Skeletal muscle satellite cell (primary cell): Measurements from ENCODE around the gene HPX.

Source experiments
- H3K27me3 ChIP-seq: 2 replicates; pipeline ENCODE4 v1.7.0; 2013; ENCODE audit warnings: low read length; ENCODE audit not compliant: control insufficient read depth, insufficient read depth
- H3K36me3 ChIP-seq: 2 replicates; pipeline ENCODE4 v1.7.0; 2013; ENCODE audit warnings: mild to moderate bottlenecking, control low read depth, low read length; ENCODE audit not compliant: insufficient read depth
- H3K4me1 ChIP-seq: 2 replicates; pipeline ENCODE4 v1.7.0; 2013; ENCODE audit warnings: low read length; ENCODE audit not compliant: control insufficient read depth, insufficient read depth
- H3K4me2 ChIP-seq: 2 replicates; pipeline ENCODE4 v1.7.0; 2013; ENCODE audit warnings: mild to moderate bottlenecking, low read length
- H3K4me3 ChIP-seq: 2 replicates; pipeline ENCODE4 v1.7.0; 2013; ENCODE audit warnings: low read length
- H3K9ac ChIP-seq: 2 replicates; pipeline ENCODE4 v1.7.0; 2013; ENCODE audit warnings: mild to moderate bottlenecking, low read depth, low read length, moderate library complexity
- H3K9me3 ChIP-seq: replicated peaks from 2 replicates; pipeline ENCODE4 v1.7.0; 2013; ENCODE audit warnings: mild to moderate bottlenecking, control low read depth, low read length

HPX gene

DNA sequence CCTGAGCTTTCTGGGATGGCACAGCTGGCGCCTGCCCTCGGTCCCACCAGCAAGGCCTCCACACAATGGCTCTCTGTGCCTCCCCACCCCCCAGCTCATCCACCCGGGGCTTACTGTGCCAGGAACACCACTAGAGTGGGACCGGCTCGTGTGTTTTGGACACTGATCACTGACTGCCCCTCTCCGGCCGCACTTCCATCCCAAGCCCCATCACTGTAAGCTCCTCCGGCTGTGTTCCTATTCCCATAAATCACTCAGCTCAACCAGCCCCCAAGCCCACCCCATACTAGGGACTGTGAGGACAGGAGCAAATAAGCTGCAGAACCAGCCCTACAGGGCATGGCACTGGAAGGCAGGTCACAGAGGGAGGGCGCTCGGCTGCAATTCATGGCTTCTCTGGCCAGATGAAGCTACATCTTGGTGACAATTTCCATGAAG is 29.2 kb downstream of the HPX start:
- Histone ChIP-seq H3K4me2 (no peak overlapping the region), H3K9ac (no peak overlapping the region), H3K27me3 (no peaks in the 10 kb centered on the region), H3K4me1 (no peaks in the 10 kb centered on the region), H3K4me3 (no peak overlapping the region), H3K9me3 (no peaks in the 10 kb centered on the region), H3K36me3 (no peaks in the 10 kb centered on the region)

DNA sequence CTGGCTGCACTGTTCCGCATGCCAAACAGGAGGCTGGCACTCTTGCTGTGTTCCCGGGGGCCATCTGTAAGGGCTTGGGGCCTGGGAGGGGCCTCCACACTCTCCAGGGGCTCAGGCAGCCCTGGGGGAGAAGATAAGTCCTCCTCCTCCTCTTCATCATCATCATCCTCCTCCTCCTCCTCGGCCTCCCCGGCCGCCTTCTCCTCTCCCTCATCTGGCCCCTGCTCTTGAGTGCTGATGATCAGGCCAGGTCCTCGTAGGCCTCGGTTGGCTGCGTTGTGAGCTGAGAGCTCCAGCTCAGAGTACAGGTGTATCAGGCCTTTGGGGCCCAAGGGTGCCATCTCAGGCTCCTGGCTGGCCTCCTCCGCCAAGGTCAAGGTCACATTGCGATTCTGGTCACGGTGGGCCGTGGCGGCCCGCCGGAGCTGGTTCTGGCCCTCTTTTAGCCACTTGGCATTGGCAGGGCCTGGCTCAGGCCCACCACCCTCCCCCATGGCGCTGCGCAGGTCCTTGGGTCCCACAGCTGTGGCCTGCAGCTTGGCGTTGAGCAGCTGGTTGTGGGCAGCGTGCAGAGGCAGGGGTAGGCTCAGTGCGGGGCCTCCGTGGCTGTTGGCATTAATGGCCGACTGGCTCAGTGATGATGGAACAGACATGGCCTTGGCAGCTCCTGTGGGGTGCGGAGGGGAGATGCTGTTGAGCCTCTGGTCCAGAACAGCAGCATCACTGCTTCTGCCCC is 29.9 kb downstream of the HPX start:
- no peak overlapping the region for H3K9ac ChIP-seq
- no peaks in the 10 kb centered on the region for H3K4me1 ChIP-seq
- H3K9me3 ChIP-seq = no peaks in the 10 kb centered on the region
- no peaks in the 10 kb centered on the region for H3K27me3 ChIP-seq
- no peak overlapping the region for H3K4me3 ChIP-seq
- H3K36me3 ChIP-seq = no peaks in the 10 kb centered on the region
- H3K4me2 ChIP-seq = no peak overlapping the region

DNA sequence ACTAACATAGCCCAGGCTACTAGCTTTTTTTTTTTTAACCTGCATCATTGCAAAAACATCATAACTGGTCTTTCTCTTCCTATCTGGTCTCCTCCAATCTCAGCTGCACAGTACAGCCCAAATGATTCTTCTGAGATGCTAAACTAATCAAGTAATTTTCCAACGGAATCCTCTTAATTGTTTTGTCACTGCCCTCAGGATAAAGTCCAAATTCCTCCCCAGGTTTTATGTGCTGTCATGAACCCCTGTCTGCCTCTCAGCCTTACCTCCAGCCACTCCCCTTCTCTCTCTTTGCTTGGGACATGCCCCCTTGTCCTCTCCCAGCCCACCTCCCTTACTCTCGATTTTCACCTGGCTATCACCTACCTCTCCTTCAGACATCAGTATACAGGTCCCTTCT is 34.4 kb downstream of the HPX start:
- H3K4me1 ChIP-seq = peaks cover 4% of the 10 kb centered on the region
- no peak overlapping the region for H3K9ac ChIP-seq
- H3K4me3 ChIP-seq = no peak overlapping the region
- H3K9me3 ChIP-seq = no peaks in the 10 kb centered on the region
- no peaks in the 10 kb centered on the region for H3K27me3 ChIP-seq
- H3K36me3 ChIP-seq = no peaks in the 10 kb centered on the region
- no peak overlapping the region for H3K4me2 ChIP-seq

DNA sequence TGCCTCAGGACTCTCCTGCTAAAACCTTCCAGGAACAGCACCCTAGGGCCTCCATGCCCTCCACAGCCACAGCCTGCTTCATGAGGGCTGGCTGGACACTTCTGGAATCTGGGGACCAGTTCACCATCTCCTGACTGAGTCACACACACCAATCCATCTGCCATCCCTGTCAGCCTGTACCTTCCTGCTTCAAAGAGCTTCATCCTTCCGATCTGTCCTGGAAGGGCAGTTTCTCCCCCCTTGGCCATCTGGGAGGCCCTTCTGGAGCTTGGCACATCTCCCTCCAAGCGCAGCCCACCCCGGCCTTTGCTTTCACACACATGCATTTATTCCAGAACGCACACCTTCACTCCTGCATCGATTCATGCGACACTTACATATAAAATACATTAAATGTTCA is 34.9 kb downstream of the HPX start:
- H3K9me3 ChIP-seq = no peaks in the 10 kb centered on the region
- no peaks in the 10 kb centered on the region for H3K27me3 ChIP-seq
- no peaks in the 10 kb centered on the region for H3K36me3 ChIP-seq
- no peak overlapping the region for H3K4me2 ChIP-seq
- H3K4me1 ChIP-seq = peaks cover 4% of the 10 kb centered on the region
- no peak overlapping the region for H3K4me3 ChIP-seq
- no peak overlapping the region for H3K9ac ChIP-seq

DNA sequence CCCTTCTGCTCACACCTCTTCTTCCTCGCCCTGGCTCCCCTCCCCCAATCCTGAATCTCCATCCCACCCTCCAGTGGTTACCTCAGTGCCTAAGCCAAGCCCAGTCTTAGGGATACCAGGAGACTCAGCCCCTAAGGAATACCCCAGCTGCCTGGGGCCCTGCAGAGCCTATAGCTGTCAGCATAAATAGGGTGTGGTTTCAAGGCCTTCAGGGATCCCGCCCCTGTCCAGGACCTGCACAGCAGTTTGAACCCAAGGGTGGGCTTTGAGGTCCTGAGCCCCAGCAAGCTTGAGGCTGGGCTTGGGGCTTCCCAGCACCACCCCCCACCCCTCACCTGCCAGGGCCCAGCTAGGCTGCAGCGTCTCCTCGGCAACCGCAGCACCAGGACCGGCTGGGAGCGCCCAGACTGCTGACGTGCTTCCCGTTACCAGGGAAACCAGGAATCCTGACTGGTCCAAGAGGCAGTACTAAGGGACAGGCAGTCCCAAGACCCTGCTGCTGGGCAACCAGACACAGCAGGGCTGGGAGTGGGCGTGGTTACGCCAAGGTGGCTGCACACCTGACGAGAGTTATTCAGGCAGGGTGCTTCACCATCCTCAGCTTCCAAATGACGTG is 35.6 kb downstream of the HPX start:
- no peak overlapping the region for H3K4me2 ChIP-seq
- H3K9me3 ChIP-seq = no peaks in the 10 kb centered on the region
- no peak overlapping the region for H3K4me3 ChIP-seq
- H3K27me3 ChIP-seq = no peaks in the 10 kb centered on the region
- no peak overlapping the region for H3K9ac ChIP-seq
- H3K4me1 ChIP-seq = peaks cover 4% of the 10 kb centered on the region
- H3K36me3 ChIP-seq = no peaks in the 10 kb centered on the region

DNA sequence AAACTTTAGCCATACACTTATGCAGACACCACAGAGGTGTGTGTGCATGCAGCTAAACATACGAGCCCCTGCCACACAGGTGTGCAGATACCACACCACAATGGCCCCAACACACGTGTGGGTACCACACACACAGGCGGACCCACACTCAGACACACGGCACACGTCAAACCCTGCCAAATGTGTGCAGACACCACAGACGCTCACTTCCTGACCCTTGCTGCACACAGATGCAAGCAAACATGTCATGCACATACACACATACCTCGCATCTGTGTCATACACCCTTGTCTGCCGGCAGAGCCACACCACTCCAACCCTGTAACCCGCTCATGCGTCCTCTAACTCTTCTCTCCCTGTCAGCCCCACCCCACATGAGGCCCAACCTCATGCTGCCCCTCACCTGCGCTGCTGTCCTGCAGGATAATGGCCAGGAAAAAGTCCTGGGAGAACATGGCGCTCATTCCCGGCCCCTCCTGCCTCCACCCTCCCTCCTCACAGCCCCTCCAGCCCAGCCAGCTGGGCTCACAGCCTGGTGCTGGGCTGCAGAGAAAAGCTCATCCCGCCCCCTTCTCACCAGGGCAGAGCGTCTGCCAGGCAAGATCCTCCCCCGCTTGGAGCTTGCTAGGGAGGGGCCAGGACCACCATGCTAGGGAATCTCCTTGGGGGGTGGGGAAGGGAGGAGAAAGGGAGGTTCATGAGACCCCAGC is 36.3 kb downstream of the HPX start:
- Histone ChIP-seq H3K4me2 (no peak overlapping the region), H3K4me3 (no peak overlapping the region), H3K27me3 (no peaks in the 10 kb centered on the region), H3K9ac (no peak overlapping the region), H3K36me3 (no peaks in the 10 kb centered on the region), H3K4me1 (peaks cover 4% of the 10 kb centered on the region), H3K9me3 (no peaks in the 10 kb centered on the region)

DNA sequence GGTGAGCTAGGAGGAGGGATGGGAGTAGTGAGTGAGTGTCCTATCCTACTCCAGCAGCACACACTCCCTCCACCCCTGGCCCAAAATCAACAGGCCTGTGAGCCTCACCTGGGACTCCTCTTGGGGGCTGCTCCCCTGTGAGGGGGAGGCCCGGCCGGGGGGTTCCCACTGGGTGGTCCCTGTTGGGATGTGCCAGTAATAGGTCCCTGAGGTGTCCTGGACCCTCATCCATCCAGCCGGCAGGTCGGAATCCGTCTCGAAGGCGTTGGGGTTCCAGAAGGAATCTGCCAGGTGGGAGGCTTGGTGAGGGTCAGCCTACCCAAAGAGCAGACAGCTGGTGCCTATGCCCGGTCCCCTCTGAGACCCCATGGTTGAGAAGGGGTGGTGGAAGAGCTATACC is 37.2 kb downstream of the HPX start:
- no peak overlapping the region for H3K9ac ChIP-seq
- H3K36me3 ChIP-seq = no peaks in the 10 kb centered on the region
- no peak overlapping the region for H3K4me3 ChIP-seq
- H3K9me3 ChIP-seq = no peaks in the 10 kb centered on the region
- peaks cover 4% of the 10 kb centered on the region for H3K4me1 ChIP-seq
- H3K4me2 ChIP-seq = no peak overlapping the region
- H3K27me3 ChIP-seq = no peaks in the 10 kb centered on the region

DNA sequence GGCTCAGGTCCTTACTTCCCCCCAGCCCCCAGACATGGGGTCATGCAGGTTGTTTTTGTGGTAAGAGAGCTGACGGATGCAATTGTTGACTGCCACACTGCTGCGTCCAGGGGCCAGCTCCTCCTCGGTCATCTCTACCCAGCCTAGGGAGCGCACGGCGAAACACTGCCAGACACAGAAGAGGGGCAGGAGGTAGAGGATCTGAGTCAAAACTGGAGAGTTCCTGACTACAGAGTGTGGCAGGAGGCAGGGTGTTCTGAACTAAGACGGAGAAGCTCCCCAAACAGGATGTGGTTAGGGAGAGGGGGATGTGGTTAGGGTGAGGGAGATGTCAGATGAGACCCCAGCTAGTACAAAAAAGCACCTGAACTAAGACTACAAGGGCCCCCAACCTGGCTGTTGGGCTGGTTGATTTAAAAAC is 38.2 kb downstream of the HPX start:
- Histone ChIP-seq H3K4me1 (peaks cover 4% of the 10 kb centered on the region), H3K27me3 (no peaks in the 10 kb centered on the region), H3K9ac (no peak overlapping the region), H3K36me3 (no peaks in the 10 kb centered on the region), H3K9me3 (no peaks in the 10 kb centered on the region), H3K4me2 (no peak overlapping the region), H3K4me3 (no peak overlapping the region)

DNA sequence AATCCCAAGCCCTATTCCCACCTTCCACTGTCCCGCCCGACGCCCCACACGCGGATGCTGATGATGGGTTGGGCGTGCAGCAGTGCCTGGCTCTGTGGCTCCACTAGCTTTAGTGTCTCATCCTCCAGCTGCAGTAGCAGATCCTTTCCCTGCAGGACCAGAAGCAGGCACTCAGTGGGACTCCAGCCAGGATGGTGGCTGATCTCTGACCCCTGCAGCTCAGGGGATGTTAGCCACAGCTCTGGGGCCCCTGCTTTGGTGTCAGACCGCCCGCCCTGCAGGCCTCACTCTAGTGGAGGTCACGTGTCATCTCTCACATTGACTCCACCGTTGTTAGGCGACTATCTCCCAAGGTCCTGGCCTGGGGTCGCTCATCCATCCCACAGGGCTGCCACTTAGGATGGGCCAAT is 38.7 kb downstream of the HPX start:
- Histone ChIP-seq H3K9me3 (no peaks in the 10 kb centered on the region), H3K36me3 (no peaks in the 10 kb centered on the region), H3K4me3 (no peak overlapping the region), H3K4me1 (peaks cover 4% of the 10 kb centered on the region), H3K27me3 (no peaks in the 10 kb centered on the region), H3K4me2 (no peak overlapping the region), H3K9ac (no peak overlapping the region)

DNA sequence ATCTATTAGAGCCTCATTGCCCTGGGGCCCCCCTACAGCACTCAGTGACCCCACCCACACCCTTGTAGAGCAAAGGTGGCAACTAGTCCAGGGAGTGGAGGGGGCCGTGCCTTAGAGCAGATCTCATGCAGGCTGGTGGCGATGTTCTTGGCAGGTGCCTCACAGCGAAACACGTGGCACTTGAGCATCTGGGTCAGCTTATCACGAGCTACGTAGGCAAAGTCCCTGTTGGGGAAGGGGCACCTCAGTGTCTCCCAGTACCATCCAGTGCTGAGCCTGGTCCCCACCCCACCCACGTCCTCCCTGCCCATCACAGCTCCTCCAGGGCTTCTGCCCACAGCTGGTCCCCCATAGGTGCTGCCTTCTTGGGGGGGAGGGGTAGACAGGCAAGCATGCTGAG is 39.3 kb downstream of the HPX start:
- H3K4me3 ChIP-seq = no peak overlapping the region
- H3K9me3 ChIP-seq = no peaks in the 10 kb centered on the region
- no peak overlapping the region for H3K4me2 ChIP-seq
- H3K9ac ChIP-seq = no peak overlapping the region
- H3K36me3 ChIP-seq = no peaks in the 10 kb centered on the region
- peaks cover 4% of the 10 kb centered on the region for H3K4me1 ChIP-seq
- H3K27me3 ChIP-seq = no peaks in the 10 kb centered on the region

DNA sequence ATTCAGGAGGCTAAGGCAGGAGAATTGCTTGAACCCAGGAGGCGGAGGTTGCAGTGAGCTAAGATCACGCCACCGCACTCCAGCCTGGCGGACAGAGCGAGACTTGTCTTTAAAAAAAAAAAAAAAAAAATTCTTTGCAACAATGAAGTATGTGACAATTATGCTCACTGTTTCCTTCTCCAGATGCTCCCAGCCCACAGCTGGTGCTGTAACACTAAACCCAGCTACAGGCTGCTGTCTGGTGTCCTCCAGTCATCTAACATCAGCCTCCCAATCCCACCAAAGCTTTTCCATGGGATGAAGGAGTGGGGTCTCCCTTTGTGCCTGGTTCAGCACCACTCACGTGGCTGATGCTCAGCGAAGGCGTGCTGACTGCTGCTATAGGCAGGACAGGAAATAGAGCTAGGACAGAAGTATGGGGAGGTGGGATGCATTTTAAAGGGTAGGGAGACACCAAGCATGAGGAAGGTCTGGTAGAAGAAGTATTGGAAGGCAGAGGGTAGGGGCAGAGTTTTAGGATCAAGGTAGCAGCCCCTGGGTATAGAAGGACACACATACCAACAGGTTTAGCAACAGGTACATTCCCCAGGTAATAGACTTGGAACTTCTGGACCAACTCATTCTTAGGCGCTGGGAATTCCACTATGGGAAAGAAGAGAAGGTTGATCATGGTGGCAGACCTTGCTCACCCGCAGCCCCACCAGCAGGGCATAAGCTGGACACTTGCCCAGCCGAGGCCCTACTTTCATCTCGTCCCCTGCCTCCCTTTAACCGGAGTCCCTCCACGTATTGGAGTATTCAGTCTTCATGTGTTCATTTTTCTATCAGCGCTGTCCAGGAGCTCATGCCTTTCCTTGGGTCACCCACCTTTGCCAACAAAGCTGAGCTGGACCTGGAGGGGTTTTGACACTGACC is 40.1 kb downstream of the HPX start:
- H3K36me3 ChIP-seq = no peaks in the 10 kb centered on the region
- no peaks in the 10 kb centered on the region for H3K9me3 ChIP-seq
- H3K4me2 ChIP-seq = no peak overlapping the region
- H3K27me3 ChIP-seq = no peaks in the 10 kb centered on the region
- H3K4me3 ChIP-seq = no peak overlapping the region
- H3K4me1 ChIP-seq = peaks cover 4% of the 10 kb centered on the region
- H3K9ac ChIP-seq = no peak overlapping the region
